NCI-H1930 (cell line): ENCODE measurements around the gene ATRIP.

ENCODE experiments used
- DNase-seq, 2 experiments: peaks; one replicate each; lab custom pipeline; 2025; lab: John Stamatoyannopoulos, UW

Gene ATRIP

DNA sequence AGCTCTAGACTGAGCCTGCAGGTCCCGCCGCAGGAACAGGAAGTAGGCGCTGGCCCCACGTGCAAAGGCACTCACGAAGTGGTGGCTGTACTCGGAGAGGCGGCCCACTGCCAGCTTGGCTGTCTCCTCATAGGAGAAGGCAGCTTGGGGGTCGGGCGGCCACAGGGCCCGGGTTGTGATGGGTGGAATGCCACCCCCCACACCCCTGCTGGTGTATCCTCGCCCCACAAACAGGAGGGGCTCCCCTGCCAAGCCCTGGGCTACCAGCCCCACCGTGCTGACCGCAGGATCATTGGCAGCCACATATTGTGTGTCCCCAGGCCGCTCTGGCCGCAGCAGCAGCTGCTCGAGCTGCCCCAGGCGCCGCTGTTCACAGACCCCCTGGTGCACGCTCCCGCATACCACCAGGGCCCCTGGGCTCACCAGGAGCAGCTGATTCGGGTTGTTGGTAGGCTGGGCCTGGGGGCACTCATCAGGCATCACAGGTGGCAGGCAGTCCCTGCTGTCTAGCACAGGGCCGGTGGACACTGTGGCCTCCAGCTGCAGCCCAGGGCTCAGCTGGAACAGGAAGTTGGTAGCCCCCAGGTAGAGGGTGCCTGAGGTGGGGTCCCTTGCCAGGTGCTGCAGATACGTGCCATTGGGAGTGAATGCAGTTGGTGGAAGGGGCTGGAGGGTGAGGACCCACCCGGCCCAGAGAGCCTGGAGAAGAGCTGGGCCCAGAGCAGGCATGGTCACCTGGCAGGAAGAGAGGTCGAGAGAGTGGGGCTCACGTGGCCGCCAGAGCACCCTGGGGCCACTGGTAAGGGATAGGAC, 22.4 kb upstream of the ATRIP start:
- DNase-seq: no peak

DNA sequence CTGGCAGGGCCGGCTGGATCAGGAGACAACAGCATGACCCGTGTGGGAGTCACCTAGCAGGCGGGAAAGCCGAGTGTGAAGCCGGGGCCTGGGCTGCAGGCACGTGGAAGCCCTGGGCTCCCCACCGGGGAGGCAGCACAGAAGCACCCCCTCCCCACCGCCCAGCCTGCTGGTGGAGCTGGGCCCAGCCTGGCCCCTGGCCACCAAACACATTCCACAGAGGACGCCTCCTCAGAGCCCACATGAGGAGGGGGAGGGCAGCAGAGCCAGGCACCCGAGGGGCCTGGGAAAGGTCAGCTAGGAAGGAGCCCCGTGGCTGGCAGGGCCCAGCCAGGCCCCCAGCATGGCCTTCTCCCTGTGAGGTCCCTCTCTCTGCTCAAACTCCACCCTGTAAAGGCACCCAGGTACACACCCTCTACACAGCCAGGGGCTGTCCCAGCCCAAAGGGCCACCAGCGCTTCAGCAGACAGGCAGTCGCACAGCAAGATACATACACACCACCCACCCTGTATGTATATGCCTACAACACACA, 21.2 kb upstream of the ATRIP start:
- DNase-seq: no peak

DNA sequence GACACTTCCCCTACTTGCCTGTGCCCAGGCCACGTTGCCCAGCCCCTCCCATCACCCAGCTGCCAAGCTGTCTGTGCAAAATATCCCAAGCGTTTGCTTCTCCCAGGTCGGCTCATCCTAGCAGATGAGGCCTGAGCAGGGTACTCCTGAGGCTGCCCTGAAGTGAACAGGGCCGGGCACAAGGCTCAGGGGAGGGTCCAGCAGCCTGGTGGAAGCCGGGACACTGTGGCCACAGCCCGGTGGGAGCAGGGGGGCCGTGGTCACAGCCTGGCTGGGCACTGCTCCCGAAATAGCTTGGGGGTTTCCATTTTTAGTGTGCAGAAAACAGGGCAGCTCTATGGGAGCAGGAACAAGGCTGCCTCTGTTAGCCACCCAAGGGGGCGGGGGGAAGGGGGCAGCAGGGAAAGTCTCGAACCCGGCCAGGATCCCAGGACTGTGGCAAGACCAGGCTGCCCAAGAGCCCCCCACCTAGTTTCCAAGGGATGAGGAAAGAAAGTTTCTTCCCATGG, 20.1 kb upstream of the ATRIP start:
- no peak for DNase-seq

DNA sequence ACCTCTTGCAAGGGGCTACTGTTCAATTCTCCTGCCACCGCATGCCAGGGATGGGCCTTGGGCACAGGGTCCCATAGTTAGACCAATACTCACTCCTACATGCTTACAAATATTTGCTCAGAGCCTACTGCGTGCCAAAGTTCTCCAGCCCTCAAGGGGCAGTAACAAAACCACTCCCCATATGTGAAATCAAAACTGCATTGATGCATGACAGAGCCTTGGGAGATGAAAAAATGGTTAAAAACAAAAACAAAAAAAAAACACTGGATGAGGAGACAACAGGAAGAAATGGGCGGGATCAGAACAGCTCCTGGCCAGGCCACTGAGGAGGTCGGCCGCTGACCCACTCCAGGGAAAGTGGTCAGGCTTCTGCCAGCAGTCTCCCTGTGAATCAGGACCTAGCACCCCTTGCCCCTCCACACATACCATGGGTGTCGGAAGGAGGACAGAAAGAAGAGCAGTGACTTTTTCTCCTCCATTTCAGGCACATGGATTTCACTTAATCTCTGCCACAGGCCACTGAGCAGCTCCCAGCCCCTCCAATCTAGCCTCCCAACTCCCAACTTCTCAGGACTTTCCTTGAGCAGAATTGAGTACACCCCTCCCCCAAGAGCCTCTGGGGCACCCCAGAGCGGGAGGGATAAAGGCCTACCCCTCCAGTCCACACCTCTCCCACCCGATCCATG, 19.4 kb upstream of the ATRIP start:
- no peak for DNase-seq

DNA sequence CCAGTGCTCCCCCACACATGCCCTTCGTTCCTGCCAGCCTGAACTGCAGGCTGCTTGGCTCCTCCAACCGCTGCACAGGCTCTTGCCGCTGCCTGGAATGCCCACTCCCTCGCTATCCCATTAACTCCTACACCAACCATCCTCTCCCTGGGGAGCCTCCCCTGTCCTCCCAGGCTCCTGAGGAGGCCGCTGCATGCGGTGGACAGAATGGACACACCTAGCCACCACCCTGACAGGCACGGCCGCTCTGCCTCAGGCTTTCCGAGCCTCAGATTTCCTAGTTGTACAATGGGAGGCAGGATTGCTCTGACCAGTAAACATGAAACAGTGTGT, 18.9 kb upstream of the ATRIP start:
- no peak for DNase-seq

- no peak for DNase-seq
These were observed 18.4 kb upstream of the ATRIP start for GRCh38 chr3:48428088-48428571.

GRCh38 chr3:48428572-48429316, 17.8 kb upstream of the ATRIP start:
- DNase-seq: no peak

GRCh38 chr3:48429317-48429959, 17.1 kb upstream of the ATRIP start:
- peak; percentile 40 to 45 for DNase-seq

- DNase-seq: peak; percentile 50 to 52
These were observed 16.4 kb upstream of the ATRIP start, which contains the start of gene PLXNB1 for GRCh38 chr3:48429960-48430707. Gene PLXNB1, minus strand, starts transcription at chr3:48430086. Its CDS starts 5,475 bp downstream, at chr3:48424611.

GRCh38 chr3:48430708-48431101, 15.8 kb upstream of the ATRIP start:
- DNase-seq: no peak

GRCh38 chr3:48431224-48432029, 15.1 kb upstream of the ATRIP start:
- DNase-seq: no peak

GRCh38 chr3:48432411-48433371, 13.8 kb upstream of the ATRIP start:
- DNase-seq: no peak

DNA sequence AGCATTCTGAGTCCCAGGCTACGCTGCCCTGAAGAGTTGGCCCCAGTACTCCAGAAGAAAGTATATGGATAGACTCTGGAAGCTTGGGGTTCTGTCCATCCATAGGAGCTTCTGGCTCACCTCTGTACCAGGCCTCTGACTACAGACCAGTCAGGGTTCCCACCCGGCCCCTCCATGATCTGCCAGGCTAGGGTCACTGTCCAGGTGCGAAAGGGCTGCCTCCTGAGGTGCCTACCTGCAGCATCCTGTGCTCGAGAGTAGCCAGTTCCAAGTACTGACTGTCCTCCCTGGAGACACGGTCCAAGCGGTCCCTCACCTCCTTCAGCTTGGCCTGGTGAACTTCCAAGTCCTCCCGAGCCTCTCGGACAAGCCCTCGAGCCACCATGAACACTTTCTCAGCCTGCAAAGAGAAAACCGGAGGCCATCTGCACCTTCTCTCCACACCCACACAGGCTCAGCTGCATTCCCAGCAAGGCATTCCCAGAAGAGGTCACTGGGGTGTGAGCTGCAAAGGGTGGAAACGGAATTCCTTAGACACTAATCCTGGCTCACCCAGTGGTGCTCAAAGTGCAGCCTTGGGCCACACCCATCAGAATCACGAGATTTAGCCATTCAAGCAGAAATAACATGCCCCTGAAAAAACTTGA, 12.9 kb upstream of the ATRIP start:
- DNase-seq: no peak

DNA sequence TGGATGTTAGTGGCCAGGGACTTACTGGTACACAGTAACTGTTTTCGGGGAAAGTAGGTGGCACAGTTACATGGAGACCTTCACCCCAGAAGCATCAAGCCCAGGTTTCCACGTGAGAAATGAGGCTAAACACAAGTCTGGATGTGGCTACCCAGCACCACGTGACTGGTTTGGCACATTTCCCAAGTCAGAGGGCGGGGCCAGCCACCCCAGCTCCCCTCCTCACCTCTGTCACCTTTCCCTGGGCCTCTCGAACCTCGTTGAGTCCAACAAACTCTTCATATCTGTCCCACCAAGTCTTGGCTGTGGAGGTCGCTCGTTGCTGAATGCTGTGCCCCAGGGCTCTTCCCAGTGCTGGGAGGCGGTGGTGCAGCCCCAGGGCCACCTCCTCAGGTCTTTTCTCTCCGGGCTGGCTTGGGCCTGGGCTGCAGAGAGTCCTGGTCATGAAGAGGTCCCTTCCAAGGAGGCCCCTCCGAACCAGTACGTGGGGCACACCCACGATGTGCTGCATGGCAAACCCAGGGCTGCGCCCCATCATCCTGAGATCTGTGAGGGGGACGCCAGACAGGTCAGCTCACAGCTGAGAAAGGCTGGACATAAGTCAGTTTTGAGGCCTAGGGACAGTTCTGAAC, 11.8 kb upstream of the ATRIP start:
- DNase-seq: no peak

DNA sequence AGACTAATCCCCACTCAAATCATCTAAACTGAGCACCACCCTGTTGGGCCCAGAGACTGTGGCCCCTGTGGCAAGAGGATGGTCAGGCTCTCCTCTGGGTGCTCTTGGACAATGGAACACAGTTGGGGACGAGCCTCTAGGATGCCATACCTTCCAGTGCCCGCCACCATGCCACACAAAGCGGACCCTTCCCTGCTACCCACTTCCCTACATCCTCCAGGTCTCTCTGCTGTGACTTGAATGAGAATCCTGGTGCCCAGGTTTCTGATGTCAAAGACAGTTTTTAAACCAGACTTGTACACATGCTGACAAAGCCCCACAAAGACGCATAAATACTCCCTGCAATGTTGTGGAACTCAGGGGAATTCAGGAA, 11.3 kb upstream of the ATRIP start:
- no peak for DNase-seq

GRCh38 chr3:48435774-48436476, 10.6 kb upstream of the ATRIP start:
- peak; percentile 44 to 69 for DNase-seq

DNA sequence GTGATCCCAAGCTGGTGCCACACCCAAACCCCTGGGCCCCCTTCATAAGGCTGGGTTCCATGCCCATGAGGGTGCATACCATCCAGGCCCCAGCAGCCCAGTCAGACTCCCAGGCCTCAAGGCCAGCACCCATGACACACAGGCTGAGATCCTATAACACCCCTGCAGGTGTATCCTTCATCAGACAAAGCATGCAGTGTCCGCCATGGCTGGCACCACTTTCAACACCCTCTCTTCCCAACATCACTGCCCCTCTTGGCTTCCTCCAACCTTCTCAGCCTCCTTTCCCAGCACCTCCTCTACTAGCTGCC, 10.1 kb upstream of the ATRIP start:
- no peak for DNase-seq

DNA sequence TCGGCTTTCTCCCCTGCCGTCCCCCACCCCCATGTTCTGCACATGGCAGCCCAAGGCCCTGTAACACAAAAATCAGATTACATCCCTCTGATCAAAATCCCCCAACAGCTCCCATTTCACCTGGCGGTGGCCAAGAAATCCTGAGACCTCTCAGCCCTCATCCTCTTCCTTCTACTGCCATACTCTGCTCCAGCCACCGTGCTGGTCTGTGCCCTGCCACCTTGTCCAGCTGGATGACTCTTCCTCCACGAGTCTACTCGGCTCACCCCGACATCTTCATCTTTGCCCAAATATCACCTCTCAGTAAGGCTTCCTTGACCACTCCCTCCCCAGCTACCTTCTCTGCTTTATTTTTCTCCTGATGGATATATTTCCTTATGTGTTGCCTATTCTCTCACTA, 9.7 kb upstream of the ATRIP start:
- DNase-seq: no peak
